GM15510 (cell line): ENCODE measurements around the gene NAALADL1.

Experiments used
- POLR2A ChIP-seq: IDR thresholded peaks from 3 replicates; pipeline ENCODE4 v1.6.1; 2011; ENCODE audit warnings: borderline replicate concordance; ENCODE audit not compliant: insufficient read length; ENCODE audit errors: extremely low read depth

Gene NAALADL1

GRCh38 chr11:65066315-65066714 is 8.0 kb upstream of the NAALADL1 start:
- TF ChIP-seq POLR2A: no peak

DNA sequence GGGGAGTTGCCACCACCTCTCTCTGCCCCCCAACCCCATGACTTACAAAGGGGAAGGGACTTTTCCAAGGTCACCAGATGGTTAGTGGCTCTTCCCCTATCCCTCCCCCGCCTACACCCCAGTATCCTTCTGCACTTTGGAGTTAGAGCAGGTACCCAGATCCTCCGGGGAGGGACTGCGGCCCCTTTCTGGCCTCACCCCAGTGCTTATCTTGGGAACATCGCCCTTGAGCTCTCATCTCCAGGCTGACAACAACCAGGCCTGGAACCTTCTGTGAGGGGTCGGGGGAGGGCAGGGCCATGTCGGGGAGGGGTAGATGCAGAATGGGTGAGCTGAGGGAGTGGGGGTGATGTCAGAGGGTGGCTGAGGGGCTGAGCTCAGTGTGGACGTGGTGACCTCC is 7.5 kb upstream of the NAALADL1 start:
- no peak for TF ChIP-seq POLR2A

DNA sequence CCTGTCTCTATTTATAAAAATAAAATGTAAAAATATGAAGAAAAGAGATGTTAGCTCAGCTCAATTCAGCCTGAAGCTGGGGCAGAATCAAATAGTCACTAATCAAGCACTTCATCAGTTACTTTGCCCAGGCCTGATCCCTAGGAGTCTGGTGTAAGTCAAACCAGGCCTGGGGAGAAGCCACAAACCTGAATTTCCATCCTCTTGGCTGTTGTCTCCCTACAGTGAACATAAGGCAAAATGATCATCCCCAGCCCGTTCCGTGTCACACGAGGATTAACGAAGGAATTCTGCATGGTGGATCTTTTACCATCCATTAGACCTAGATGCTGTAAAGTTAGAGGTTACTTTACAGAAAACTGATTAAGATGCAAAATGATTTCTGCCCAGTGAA is 6.5 kb upstream of the NAALADL1 start:
- no peak for TF ChIP-seq POLR2A

- TF ChIP-seq POLR2A: no peak
Measured at GRCh38 chr11:65063532-65063931, 5.2 kb upstream of the NAALADL1 start.

- TF ChIP-seq POLR2A: no peak
Measured at GRCh38 chr11:65060913-65061408, 2.6 kb upstream of the NAALADL1 start.

DNA sequence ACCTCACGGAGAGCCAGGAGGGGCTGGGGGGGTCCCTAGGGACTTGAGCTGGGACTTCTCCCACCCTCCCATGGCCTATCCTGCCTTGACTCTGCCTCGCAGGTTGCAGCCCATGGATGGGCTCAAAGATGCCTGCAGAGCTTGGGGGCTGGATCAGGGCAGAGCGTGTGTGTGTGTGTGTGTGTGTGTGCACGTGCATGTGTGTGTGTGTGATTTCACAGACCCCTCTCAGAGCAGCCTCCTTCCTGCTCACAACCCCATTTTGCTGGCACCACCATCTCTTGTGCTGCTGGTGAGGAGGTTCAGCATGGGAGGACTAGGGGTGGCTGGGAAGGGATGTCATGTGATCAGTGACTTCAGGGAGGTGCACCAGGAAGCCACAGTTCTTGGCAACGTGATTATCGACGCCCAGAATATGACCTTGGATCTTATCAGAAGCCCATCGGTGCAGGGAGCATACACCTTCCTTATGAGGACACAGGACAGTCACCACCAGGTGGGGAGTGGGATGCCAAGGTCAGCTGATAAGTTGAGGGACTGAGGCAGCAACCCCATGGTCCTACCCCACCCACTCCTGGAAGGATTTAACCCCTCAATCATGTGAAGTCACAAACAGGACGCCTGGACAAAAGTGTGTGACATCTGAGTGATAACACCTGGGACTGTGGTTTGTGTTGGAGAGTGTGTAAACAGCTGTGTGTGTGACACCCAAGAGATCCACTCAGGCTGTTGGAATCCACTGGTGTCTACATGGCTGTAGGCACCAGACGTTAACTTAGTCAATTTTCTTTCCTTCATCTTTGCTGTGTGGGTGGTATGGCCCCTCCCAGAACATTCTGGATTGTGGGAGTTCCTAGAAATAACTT is 1.8 kb upstream of the NAALADL1 start:
- no peak for TF ChIP-seq POLR2A

DNA sequence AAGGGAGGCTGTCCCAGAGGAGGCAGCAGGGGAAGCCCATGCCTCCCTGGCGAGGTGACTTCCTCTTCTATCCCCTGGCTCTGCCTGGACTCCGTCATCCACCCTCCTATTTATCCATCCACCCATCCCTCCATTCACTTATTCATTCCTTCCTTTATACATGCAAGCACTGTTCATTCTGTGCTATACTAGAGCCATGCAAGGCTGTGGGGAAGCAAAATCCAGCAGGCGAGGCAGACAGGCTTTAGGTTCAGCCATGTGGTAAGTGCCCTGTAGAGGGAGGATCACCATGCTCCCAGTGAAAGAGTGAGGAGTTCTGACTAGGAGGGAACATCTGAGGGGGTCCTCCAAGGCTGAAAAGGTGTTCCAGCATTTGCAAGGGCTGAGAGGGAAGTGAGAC is 1.2 kb upstream of the NAALADL1 start:
- no peak for TF ChIP-seq POLR2A

- no peak for TF ChIP-seq POLR2A
Measured at GRCh38 chr11:65058012-65058411, 341 bp downstream of the NAALADL1 start.

- no peak for TF ChIP-seq POLR2A
Measured at GRCh38 chr11:65057526-65057925, 827 bp downstream of the NAALADL1 start.

DNA sequence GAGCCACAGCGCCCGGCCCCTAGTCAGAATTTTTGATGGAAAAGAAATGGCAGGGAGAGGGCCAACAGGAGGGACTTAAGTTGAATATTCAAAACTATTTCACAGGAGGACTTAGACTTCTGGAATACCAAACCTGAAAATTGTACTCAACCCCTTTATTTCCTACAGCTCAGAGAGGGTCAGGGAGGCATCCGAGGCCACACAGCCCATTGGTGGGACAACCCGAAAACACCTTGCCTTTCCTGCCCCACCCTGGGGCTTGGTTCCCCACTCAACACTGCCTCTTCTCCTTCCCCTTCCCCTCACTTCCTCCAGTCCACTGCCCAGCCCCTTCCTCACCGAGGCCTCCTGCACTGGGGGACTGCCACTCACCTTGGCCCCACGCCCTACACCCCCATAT is 1.4 kb downstream of the NAALADL1 start:
- no peak for TF ChIP-seq POLR2A

DNA sequence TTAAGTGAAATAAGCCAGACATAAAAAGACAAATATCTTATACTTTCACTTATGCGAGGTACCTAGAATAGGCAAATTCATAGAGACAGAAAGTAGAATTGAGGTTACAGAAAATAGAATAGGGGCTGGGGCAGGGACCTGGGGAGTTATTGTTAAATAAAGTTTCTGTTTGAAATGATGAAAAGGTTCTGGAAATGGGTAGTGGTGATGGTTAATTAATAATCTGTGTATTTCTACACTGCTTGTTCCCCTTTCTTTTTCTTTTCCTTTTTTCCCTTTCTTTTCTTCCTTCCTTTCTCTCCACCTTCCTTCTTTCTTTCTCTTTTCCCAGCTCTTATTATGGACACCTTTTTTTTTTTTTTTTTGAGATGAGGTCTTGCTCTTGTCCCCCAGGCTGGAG is 2.8 kb downstream of the NAALADL1 start:
- no peak for TF ChIP-seq POLR2A

GRCh38 chr11:65053827-65054508 is 4.4 kb downstream of the NAALADL1 start:
- TF ChIP-seq POLR2A: no peak

GRCh38 chr11:65051398-65051858 is 6.9 kb downstream of the NAALADL1 start:
- no peak for TF ChIP-seq POLR2A

GRCh38 chr11:65047581-65048422 is 10.6 kb downstream of the NAALADL1 start:
- peak; percentile 15 for TF ChIP-seq POLR2A

DNA sequence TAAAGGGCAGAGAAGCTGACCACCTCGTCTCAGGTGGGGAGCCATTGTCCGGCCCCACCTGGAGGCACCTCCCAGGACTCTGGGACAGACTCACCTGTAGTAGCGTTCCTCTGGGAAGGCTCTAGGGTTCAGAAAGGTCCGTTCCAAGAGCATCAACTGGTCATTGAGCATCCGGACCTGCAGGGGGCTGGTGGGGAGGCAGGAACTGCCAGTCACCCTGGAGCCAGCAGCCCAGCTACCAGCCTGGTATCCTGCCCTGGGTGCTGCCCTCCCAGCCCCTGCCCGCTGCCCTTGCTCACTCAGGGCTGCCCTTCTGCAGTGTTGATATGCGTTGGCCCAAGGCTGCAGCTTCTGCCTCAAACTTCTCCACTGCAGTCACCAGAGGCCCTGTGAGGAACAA is 12.6 kb downstream of the NAALADL1 start:
- TF ChIP-seq POLR2A: no peak

DNA sequence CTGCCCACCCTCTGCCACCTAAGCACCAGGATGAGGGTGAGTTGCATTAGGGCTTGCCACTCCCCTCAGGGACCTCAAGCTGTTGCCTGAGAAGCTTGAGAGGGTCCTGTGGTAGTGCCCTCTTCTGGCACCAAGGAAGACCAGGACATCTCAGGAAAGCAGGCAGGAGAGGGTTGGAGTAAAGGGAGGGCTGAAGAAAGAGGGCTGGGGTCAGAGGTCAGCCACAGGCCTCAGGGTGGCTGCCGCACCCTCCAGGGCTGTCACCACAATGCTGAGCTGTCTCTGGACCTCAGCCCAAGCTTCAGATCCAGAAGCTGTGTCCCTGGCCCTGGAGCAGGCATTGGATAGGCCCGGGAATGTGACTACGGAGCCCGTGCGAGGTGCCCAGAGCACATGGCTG is 13.3 kb downstream of the NAALADL1 start:
- TF ChIP-seq POLR2A: no peak
